Measurements from ENCODE around the gene RIPPLY3.
"Not testable (repeated sequence)": the region's sequence is repeated elsewhere in the genome, so short reads cannot be mapped to it uniquely, and the experiment has no call there.

The RIPPLY3 gene

DNA sequence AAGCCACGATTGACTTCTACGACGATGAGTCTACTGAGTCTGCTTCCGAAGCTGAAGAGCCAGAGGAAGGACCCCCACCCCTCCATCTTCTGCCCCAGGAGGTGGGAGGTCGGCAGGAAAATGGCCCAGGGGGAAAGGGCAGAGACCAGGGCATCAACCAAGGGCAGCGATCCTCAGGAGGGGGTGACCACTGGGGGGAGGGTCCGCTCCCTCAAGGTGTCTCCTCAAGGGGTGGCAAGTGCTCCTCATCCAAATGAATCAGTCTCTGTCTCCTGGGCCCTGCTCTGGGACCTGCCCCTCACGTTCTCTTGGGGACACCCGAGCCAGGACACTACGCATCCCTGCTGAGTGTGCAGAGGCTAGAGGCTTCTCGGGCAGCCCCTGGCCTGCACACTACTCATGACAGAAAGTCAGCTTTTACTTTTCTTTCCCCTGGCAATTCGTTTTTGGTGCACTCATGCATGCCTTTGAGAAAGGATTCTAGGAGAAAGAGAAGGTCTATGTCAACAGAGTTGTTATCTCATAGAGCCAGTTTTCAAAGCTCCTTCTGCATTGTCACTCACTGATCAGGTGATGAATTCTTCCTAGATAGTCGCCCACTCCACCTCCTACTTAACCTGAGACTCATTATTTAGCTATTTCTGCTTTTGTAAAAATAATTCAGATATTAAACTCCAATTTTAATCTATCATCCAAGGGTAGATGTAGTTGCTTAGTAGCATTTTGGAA lies 11.6 kb downstream of the RIPPLY3 start:
- DNase-seq (ENCODE audit: low read depth in 2 of 2) = no peak

DNA sequence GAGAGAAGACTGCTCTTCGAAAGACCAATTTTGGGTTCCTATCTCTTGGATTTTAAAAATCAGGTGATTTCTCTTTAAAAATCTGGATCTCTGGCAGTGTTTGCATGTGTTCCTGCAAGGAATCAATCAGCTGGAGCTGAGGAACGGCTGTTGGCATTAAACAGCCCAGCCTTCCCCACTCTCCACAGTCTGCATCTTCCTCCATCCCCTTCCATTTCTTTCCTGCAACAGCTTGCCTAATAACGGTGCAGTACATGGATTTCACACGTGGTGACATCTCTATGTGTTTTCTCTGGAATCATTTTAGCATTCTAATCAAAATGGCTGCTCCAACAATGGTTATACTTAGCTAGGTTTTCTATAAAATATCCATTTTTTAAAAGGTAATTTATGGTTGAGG lies 20.0 kb downstream of the RIPPLY3 start:
- no peak for DNase-seq (ENCODE audit: low read depth in 2 of 2)

DNA sequence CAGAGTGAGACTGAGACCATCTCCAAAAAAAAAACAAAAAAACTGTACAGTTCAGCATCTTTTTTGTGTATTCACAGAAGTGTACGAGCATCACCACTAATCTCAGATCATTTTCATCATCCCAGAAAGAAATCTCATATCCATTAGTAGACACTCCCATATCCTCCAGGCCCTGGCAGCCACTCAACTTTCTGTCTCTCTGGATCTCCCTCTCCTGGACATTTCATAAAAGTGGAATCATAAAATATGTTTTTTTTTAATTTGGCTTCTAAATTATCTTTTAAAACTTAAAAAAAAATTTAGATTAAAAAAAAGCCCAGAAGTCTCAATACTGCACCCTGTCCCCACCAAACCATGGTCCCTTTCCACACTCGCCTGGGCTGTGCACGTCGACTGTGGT lies 22.1 kb downstream of the RIPPLY3 start:
- DNase-seq (ENCODE audit: low read depth in 2 of 2) = no peak

DNA sequence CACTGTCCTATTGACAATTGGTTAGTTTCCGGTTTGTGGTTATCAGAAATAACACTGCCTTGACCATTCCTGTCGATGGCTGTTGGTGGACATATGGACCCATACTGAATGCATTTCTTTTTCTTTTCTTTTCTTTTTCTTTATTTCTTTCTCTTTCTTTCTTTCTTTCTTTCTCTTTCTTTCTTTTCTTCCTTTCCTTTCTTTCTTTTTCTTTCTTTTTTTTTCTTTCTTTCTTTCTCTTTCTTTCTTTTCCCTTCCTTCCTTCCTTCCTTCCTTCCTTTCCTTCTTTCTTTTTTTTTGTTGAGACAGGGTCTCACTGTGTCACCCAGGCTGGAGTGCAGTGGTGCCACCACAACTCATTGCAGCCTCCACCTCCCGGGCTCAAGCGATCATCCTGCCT lies 24.4 kb downstream of the RIPPLY3 start:
- no peak for DNase-seq (ENCODE audit: low read depth in 2 of 2)

DNA sequence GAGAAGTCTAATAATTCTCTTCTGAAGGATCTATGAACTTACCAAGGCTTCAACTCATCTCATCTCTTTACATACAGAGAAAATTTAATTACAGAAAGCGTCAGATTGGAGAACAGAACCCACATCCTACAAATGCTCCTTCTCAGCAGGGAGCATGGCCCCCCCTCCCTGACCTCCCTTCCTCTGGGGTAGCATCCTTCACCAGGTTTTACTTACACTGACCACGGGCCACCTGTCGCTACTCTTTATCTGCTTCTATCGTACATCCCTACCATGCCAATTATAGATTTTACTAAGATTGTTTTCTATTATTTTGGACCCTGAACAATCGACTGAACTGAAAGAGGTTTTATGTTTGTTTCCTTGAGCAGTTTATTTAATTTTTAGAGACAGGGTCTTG lies 25.8 kb downstream of the RIPPLY3 start:
- no peak for DNase-seq (ENCODE audit: low read depth in 2 of 2)

DNA sequence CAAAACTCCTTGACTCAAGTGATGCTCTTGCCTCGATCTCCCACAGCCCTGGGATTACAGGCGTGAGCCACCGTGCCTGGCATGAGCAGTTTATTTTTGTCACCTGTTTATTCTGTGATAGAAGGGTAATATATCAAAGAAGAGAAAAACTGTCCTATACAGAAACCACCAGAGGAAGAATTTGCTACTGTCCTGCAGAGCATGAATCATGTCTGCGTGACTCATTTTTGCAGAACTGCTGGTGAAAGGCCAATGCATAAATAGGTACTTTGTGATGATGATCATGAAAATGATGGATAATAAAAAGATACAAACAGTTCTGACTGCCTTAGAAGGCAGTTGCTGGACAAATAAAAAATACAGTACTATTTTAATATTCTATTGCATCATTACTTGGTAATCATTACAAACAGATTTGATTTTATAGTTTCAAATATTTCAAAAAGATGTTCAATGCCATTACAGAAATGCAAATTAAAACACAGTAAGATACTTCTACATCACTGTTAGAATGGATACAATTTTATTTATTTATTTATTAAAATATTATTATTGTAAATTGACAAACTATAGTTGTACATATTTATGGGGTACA lies 26.5 kb downstream of the RIPPLY3 start:
- DNase-seq (ENCODE audit: low read depth in 2 of 2) = no peak

DNA sequence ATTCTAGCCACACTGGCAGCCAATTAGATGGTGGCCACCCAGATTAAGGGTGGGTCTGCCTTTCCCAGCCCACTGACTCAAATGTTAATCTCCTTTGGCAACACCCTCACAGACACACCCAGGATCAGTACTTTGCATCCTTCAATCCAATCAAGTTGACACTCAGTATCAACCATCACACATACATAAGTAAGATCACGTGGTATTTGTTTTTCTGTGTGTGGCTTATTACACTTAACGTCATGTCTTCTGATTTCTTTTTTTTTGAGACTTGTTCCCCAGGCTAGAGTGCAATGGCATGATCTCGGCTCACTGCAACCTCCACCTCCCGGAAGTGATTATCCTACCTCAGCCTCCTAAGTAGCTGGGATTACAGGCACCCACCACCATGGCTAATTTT lies 27.9 kb downstream of the RIPPLY3 start:
- not testable (repeated sequence) for DNase-seq (ENCODE audit: low read depth in 2 of 2)

DNA sequence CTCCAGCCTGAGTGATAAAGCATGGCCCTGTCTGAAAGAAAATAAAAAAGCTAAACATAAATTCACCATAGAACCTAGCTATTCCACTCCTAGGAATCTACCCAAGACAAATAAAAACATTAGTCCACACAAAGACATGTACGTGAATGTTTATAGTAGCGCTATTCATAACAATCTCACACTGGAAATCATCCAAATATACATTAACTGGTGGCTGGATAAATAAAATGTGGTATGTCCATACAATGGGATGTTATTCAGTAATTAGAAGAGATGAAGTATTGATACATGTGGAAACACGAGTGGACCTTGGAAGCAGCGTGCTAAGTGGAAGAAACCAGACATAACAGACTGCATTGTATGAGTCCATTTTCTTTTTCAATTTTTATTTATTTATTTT lies 29.7 kb downstream of the RIPPLY3 start:
- no peak for DNase-seq (ENCODE audit: low read depth in 2 of 2)

DNA sequence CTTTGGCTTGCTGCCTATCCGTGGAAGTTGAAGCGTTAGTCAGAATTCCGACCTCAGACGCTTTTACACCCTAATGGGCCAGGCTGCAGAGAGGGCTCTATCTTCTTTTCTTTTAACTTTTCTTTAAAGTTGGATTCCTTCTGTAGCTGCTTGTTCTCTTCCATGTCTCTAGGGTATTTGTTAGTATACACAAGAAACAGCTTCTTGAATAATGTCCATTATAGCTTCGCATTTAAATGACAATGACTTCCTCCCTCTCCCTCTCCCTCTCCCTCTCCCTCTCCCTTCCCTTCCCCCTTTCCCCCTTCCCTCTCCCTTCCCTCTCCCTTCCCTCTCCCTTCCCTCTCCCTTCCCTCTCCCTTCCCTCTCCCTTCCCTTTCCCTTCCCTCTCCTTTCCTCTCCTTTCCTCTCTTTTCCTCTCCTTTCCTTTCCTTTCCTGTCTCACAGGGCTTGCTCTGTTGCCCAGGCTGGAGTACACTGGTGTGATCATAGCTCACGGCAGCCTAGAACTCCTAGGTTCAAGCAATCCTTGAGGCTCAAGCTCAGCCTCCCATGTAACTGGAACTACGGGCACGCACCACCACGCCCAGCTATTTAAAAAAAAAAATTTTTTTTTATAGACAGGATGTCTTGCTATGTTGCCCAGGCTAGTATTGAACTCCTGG lies 33.0 kb downstream of the RIPPLY3 start:
- DNase-seq (ENCODE audit: low read depth in 2 of 2) = no peak

DNA sequence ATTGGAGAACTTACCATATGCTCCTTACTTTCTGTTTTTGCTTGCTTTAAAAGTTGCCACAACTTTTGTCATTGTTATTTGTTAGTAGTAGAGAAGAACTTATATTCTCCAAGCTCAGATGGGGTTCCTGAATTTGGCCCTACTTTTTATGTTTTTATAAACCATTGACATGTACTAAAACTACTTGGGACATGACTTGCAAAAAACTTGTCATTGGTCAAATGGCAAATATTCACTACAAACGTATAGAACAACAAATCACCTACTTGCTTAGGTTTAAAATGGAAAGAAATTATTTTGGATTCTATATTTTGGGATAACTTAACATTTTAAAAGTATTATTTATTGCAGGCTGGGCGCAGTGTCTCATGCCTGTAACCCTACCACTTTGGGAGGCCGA lies 33.7 kb downstream of the RIPPLY3 start:
- no peak for DNase-seq (ENCODE audit: low read depth in 2 of 2)

DNA sequence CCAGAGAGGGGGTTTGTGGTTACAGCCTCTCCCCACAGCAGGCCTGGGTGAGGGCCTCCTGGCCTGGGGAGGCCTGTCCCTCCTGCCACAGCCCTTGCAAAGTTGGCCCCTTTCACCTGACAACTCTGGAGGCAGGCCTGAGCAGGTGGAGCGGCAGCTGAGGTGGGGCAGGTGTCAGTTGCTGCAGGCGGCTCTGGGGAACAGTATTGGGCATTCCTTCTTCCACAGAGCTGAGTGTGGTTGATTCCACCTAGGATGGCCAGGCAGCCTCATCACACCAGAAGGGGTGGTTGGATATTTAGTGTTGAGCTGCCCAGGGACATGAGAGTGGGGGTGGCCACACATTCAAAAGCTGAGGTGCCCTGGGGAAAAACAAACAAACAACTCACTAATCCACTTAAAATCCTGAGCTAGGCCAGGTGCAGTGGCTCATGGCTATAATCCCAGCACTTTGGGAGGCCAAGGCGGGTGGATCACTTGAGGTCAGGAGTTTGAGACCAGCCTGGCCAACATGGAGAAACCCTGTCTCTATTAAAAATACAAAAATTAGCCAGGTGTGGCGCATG lies 35.3 kb downstream of the RIPPLY3 start:
- no peak for DNase-seq (ENCODE audit: low read depth in 2 of 2)

DNA sequence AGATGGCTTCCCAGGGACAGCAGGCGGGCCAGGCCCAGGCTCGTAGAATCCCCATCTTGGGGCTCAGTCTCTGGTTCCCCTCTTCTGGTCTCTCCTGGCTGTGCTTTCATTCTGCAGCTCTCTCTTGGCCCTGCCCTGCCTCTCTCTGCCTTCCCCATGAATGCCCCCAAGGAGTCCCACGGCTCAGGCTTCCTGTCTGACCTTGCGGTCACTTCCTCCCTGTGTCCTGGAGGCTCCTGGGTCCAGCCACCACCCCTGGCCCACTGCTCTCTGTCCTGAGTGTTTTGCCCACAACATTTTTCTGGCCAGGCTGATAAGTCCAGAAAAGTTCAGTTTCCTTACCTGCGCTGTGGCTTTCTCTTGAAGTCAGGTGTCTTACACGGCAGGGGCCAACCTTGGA lies 37.3 kb downstream of the RIPPLY3 start:
- DNase-seq (ENCODE audit: low read depth in 2 of 2) = no peak

DNA sequence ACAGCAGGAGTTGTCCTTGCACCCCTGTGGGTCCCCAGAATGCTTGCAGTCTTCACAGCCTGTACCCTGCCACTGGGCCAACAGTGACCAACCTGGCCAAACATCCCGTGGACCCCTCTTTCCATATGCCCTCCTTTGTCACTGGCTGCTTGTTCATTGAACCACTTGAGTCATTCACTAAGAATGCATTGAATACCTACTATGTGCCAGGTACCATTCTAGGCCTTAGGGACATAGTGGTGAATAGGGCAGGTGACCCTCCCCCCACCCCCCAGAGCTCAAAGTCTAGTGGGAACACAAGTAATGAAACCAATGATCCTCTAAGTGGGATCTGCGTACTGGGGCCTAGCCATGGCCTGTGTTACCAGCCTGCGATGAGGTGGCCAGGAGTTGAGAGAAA lies 38.1 kb downstream of the RIPPLY3 start:
- DNase-seq (ENCODE audit: low read depth in 2 of 2) = no peak

DNA sequence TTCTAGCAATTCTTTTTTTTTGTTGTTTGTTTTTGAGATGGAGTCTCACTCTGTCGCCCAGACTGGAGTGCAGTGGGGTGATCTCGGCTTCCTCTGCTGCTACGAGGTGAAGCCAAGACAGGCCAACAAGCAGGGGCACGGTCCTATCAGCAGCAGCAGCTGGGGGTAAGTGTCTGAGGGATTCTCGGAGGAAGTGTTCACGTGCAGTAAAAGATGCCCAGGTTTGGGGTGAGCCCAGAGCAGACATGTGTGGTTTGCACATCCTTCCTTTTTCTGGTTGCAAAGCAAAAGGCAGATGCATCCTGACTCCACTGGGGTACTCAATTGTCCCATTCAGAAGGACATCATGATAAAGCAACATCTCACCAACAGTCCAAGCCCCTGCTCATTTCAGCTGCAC lies 38.6 kb downstream of the RIPPLY3 start:
- DNase-seq (ENCODE audit: low read depth in 2 of 2) = no peak

DNA sequence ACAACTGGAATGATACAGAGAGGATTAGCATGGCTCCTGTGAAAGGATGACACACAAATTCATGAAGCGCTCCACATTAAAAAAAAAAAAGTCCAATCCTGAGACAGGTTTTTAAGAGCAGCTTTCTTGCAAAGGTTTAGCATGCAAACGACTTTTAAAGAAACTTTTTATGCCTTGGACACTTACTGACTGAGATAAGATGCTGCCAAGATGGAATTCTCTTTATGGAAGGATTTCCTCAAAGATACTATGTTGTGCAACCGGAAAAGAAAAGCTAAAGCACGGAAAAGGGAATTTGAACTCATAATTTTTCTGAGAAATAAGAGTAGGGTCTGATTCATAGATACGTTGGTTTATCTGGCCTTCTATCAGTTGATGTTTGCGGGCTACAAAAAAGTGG lies 39.1 kb downstream of the RIPPLY3 start:
- DNase-seq (ENCODE audit: low read depth in 2 of 2) = no peak

DNA sequence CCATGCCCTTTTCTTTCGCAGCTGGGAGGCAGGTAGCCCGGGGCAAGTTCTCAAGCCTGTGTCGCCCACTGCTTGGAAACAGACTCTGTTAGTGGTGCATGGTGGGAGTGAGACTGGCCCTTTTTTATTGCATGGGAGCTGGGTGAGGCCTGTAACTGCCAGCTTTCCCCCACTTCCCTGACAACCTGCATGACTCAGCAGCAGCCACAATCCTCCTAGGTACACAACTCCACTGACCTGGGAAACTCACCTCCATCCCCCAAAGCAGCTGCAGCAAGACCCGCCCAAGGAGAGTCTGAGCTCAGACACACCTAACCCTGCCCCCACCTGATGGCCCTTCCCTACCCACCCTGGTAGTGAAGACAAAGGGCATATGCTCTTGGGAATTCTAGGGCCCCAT lies 40.6 kb downstream of the RIPPLY3 start:
- no peak for DNase-seq (ENCODE audit: low read depth in 2 of 2)

DNA sequence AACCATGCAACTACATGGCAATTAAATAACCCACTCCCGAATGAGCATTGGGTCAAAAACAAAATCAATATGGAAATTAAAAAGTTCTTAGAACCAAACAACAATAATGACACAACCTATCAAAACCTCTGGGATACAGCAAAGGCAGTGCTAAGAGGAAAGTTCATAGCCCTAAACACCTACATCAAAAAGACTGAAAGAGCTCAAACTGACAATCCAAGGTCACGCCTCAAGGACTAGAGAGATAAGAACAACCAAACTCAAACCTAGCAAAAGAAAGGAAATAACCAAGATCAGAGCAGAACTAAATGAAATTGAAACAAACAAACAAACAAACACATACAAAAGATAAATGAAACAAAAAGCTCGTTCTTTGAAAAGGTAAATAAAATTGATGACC lies 43.2 kb downstream of the RIPPLY3 start:
- not testable (repeated sequence) for DNase-seq (ENCODE audit: low read depth in 2 of 2)

DNA sequence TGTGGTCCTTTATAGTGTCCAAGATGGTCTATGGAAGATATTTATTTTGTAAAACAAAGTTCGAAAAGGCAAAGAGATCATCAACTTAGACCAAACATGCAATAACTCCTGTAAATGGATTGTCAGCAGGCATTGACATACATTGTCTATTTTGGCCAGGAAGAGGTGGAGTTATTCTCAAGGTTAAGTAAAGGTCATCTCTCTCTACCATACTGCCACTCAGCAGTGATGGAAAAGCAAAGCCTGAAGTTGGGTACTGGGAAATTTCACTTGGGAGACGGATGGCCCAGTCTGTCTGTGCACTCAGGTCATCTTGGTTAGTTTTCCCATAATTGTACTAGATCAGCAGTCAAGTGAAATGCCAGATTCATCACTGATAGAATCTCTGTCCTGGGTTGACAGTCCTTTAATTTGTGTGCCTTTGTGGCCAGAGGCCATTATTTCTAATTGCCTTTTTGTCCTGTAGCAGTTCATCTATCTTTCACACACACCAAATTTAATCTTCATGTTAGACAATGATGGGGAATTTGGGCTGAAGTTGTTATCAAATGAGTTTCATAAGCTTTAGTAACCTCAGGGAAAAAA lies 48.9 kb downstream of the RIPPLY3 start:
- no peak for DNase-seq (ENCODE audit: low read depth in 2 of 2)

DNA sequence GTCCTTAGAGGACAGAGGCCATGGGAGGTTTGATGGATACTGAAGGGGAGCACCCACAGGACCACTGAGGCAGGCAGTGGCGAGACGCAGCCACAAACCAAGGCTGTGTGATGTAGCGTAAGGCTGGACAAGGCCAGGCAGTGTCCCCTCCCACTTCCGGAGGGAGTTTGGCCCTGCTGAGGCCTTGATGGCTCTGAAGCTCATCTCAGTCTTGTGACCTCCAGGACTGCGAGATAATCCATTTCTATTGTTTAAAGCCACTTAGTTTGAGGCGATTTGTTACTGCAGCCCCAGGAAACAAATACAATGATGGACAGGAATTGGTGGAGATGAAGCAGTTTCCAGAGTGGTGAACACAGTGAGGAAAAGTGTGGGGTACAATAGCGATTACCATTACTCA lies 51.1 kb downstream of the RIPPLY3 start:
- DNase-seq (ENCODE audit: low read depth in 2 of 2) = no peak

DNA sequence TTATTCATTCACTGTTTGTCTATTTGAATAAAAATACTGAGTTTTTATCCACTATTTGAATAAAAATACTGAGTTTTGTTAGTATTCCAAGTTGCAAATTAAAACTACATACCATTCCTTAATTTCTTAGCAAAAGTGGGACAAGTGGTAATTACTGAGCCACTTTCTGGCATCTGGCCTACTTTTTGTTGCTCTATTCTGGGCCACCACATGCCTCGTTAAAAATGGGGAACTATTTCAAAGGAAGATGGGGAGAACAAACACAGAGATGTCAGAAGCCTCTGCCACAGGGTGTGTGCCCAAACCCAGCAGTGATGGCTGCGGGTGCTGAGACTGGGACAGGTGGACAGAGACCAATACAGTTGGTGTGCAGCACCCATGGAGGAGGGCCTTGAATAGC lies 51.8 kb downstream of the RIPPLY3 start:
- no peak for DNase-seq (ENCODE audit: low read depth in 2 of 2)

DNA sequence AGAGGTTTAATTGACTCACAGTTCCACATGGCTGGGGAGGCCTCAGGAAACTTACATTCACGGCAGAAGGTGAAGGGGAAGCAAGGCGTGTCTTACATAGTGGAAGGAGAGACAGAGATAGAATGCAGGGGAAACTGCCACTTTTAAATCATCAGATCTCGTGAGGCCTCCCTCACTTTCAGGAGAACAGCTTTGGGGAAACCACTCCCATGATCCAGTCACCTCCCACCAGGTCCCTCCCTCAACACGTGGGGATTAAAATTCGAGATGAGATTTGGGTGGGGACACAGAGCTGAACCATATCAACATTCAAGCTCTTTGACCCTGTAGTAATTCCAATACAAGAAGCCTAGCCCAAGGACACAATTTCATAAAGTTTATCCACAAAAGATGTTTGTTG lies 52.7 kb downstream of the RIPPLY3 start:
- DNase-seq (ENCODE audit: low read depth in 2 of 2) = no peak

DNA sequence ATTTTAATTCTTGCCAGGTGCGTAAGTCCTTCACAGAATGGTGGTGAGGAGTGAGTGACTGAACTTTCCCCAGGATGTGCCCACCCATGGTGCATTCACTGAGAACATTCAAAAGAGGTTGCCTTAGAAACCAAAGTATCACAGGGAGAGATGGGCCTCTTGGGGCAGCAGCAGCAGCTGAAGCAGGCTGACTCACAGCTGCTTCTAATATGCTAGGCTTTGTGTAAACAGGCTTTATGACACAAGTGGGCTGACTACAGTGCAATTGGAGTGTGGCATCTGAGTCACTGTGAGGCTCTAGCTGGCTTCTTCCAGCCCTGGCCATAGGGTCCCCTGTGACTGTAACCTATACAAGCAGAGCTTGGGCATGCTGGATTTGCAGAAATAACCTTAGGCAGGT lies 53.8 kb downstream of the RIPPLY3 start:
- DNase-seq (ENCODE audit: low read depth in 2 of 2) = no peak
